Osteoblast (primary cell): Measurements from ENCODE around the gene PRRG2. TPM values are rescaled to one million over a fixed set of nuclear protein-coding genes. Genes with fewer than 3 reads are reported as not detected.

Source experiments
- DNase-seq: peaks from one replicate; pipeline ENCODE4 v3.0.0; 2011; ENCODE audit warnings: low spot score, mixed read lengths; ENCODE audit not compliant: insufficient read length; ENCODE audit errors: missing footprints
- H2AFZ ChIP-seq: 2 replicates; pipeline ENCODE4 v1.6.0; 2011; ENCODE audit warnings: mild to moderate bottlenecking, low read length
- H3K27ac ChIP-seq: 2 replicates; pipeline ENCODE4 v1.5.1; 2011; ENCODE audit warnings: mild to moderate bottlenecking, low read depth, low read length, moderate library complexity
- H3K27me3 ChIP-seq: 2 replicates; pipeline ENCODE4 v1.6.0; 2012; ENCODE audit warnings: mild to moderate bottlenecking, control low read depth, inconsistent platforms, low read length, moderate library complexity; ENCODE audit not compliant: insufficient read depth
- H3K36me3 ChIP-seq: 2 replicates; pipeline ENCODE4 v1.5.1; 2011; ENCODE audit warnings: mild to moderate bottlenecking, low read length, control low read depth, moderate library complexity; ENCODE audit not compliant: insufficient read depth
- H3K4me1 ChIP-seq: 2 replicates; pipeline ENCODE4 v1.5.1; 2011; ENCODE audit warnings: mild to moderate bottlenecking, low read length, control low read depth, moderate library complexity; ENCODE audit not compliant: insufficient read depth
- H3K4me2 ChIP-seq: 2 replicates; pipeline ENCODE4 v1.6.0; 2011; ENCODE audit warnings: mild to moderate bottlenecking, low read length; ENCODE audit not compliant: insufficient read depth
- H3K4me3 ChIP-seq: fragments of 200-600 bp; sonication (generic); 3 replicates; pipeline ENCODE4 v1.5.1; 2012; ENCODE audit warnings: mild to moderate bottlenecking, low read length, inconsistent platforms; ENCODE audit not compliant: insufficient read depth
- H3K79me2 ChIP-seq: 2 replicates; pipeline ENCODE4 v1.6.0; 2012; ENCODE audit warnings: mild to moderate bottlenecking, low read length, control low read depth, inconsistent platforms; ENCODE audit not compliant: insufficient read depth
- H3K9me3 ChIP-seq: 2 replicates; pipeline ENCODE4 v1.5.1; 2011; ENCODE audit warnings: low read depth, low read length, control low read depth
- H4K20me1 ChIP-seq: 2 replicates; pipeline ENCODE4 v1.6.0; 2012; ENCODE audit warnings: mild to moderate bottlenecking, low read length, control low read depth; ENCODE audit not compliant: insufficient read depth
- CTCF ChIP-seq: IDR thresholded peaks from 2 replicates; pipeline ENCODE4 v1.5.1; 2011; ENCODE audit warnings: mild to moderate bottlenecking, low read depth, low read length, moderate library complexity; ENCODE audit errors: extremely low read depth
- total RNA-seq: library from RNA; depleted of rRNA; stranded (reverse); fragments of >200 nt; gene quantifications from 2 replicates; pipeline ENCODE4 v1.2.3, GENCODE V29; 2012

PRRG2 gene
- total RNA-seq, 1 donor: under 0.01 TPM

- peak; percentile 57 for DNase-seq
- H3K4me1 ChIP-seq: no peaks in the 10 kb centered on the region
- H3K27me3 ChIP-seq: no peaks in the 10 kb centered on the region
- no peak overlapping the region for H3K4me2 ChIP-seq
- peaks cover 35% of the 10 kb centered on the region for H3K36me3 ChIP-seq
- H3K4me3 ChIP-seq: no peak overlapping the region
- no peaks in the 10 kb centered on the region for H3K9me3 ChIP-seq
- no peak for TF ChIP-seq CTCF
- H2AFZ ChIP-seq: no peak overlapping the region
- peaks cover 34% of the 10 kb centered on the region for H3K79me2 ChIP-seq
- no peak overlapping the region for H3K27ac ChIP-seq
- H4K20me1 ChIP-seq: peaks cover 23% of the 10 kb centered on the region
These were observed 20.7 kb upstream of the PRRG2 start for GRCh38 chr19:49560358-49560900.

DNA sequence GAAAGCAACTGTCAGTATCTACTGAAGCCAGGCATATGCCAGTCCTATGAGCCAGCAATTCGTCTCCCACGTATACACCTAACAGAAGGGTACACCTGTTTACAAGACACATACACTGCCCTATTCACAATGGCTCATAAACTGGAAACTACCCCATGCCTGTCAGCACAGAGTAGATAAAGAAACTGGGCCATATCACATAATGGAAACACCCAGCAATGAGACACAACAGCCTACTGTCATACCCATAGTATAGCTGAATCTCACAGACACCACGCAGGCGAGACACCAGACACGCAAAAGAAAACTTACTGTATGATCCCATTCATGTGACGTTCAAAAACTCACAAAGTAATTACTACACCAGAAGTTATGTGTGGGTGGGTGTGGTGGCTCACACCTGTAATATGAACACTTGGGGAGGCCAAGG, 16.5 kb upstream of the PRRG2 start:
- TF ChIP-seq CTCF: no peak
- DNase-seq: peak; percentile 13
- no peak overlapping the region for H3K27ac ChIP-seq
- peaks cover 20% of the 10 kb centered on the region for H4K20me1 ChIP-seq
- no peak overlapping the region for H3K4me3 ChIP-seq
- H2AFZ ChIP-seq: no peak overlapping the region
- no peaks in the 10 kb centered on the region for H3K9me3 ChIP-seq
- H3K27me3 ChIP-seq: no peaks in the 10 kb centered on the region
- no peak overlapping the region for H3K4me2 ChIP-seq
- H3K79me2 ChIP-seq: peaks cover 58% of the 10 kb centered on the region
- H3K4me1 ChIP-seq: peaks cover 5% of the 10 kb centered on the region
- peaks cover 2% of the 10 kb centered on the region for H3K36me3 ChIP-seq

DNA sequence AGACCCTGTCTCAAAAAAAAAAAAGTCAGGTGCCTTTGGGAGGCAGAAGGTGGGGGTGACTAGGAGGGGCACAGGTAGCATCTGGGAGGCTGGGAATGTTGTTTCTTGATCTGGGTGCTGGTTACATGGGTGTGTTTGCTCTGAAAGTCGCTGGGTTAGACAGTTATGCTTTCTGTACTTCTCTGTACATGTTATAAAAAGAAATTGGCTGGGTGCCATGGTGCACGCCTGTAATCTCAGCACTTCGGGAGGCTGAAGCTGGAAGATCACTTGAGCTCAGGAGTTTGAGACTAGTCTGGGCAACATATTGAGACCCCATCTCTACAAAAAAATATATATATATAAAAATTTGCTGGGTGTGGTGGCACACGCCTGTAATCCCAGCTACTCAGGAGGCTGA, 15.9 kb upstream of the PRRG2 start:
- Histone ChIP-seq H3K36me3 (no peaks in the 10 kb centered on the region), H3K9me3 (no peaks in the 10 kb centered on the region), H3K27me3 (no peaks in the 10 kb centered on the region), H3K79me2 (peaks cover 60% of the 10 kb centered on the region), H3K4me2 (no peak overlapping the region), H3K4me1 (peaks cover 6% of the 10 kb centered on the region), H4K20me1 (peaks cover 23% of the 10 kb centered on the region), H3K27ac (no peak overlapping the region), H2AFZ (no peak overlapping the region), H3K4me3 (no peak overlapping the region)
- DNase-seq: no peak
- no peak for TF ChIP-seq CTCF

DNA sequence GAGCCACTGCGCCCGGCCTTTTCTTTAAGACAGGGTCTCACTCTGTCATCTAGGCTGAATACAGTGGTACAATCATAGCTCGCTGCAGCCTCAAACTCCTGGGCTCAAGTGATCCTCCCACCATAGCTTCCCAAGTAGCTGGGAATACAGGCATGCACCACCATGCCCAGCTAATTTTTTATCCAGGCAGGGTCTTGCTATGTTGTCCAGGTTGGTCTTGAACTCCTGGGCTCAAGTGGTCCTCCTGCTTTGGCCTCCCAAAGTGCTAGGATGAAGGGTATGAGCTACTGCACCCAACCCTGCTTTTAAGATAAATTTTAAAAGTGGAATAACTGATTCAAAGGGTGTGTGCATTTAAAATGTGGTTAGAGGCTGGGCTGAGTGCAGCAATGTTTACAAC, 14.8 kb upstream of the PRRG2 start:
- Histone ChIP-seq H3K4me1 (peaks cover 10% of the 10 kb centered on the region), H3K27ac (no peak overlapping the region), H3K36me3 (no peaks in the 10 kb centered on the region), H3K4me3 (no peak overlapping the region), H3K9me3 (no peaks in the 10 kb centered on the region), H3K4me2 (no peak overlapping the region), H3K27me3 (no peaks in the 10 kb centered on the region), H3K79me2 (peaks cover 57% of the 10 kb centered on the region), H4K20me1 (peaks cover 20% of the 10 kb centered on the region), H2AFZ (no peak overlapping the region)
- DNase-seq: no peak
- no peak for TF ChIP-seq CTCF
